HG03558 (cell line): ENCODE data around the gene PDCL3.
A peak's percentile ranks its signal among the peaks of the same experiment; 100 is the strongest.

Experiments used
- ATAC-seq: cut with Tn5 transposase; IDR thresholded peaks from one replicate; pipeline ENCODE4 v1.9.1; 2021; ENCODE audit warnings: moderate number of reproducible peaks; ENCODE audit not compliant: unreplicated experiment; ENCODE audit errors: extremely low read depth

Gene PDCL3

GRCh38 chr2:100556746-100557145 lies 6.0 kb upstream of the PDCL3 start:
- ATAC-seq = no peak

GRCh38 chr2:100560216-100560830 lies 2.5 kb upstream of the PDCL3 start:
- ATAC-seq = no peak

GRCh38 chr2:100561191-100561590 lies 1.6 kb upstream of the PDCL3 start:
- no peak for ATAC-seq

- ATAC-seq = no peak
Measured at GRCh38 chr2:100563407-100564247, 834 bp downstream of the PDCL3 start.

- no peak for ATAC-seq
Measured at GRCh38 chr2:100568989-100569388, 6.2 kb downstream of the PDCL3 start.

GRCh38 chr2:100571668-100572067 lies 8.9 kb downstream of the PDCL3 start:
- ATAC-seq = no peak

- no peak for ATAC-seq
Measured at GRCh38 chr2:100577777-100578176, 15.0 kb downstream of the PDCL3 start.

GRCh38 chr2:100580367-100581276 lies 17.8 kb downstream of the PDCL3 start:
- ATAC-seq = peak; percentile 46

GRCh38 chr2:100581277-100581612 lies 18.5 kb downstream of the PDCL3 start:
- ATAC-seq = no peak

- ATAC-seq = no peak
Measured at GRCh38 chr2:100584816-100585215, 22.0 kb downstream of the PDCL3 start.

GRCh38 chr2:100588071-100588786 lies 25.4 kb downstream of the PDCL3 start:
- ATAC-seq = peak; percentile 73

GRCh38 chr2:100589527-100589926 lies 26.7 kb downstream of the PDCL3 start:
- ATAC-seq = no peak

GRCh38 chr2:100592226-100592625 lies 29.4 kb downstream of the PDCL3 start:
- ATAC-seq = no peak

- ATAC-seq = no peak
Measured at GRCh38 chr2:100596465-100596864, 33.7 kb downstream of the PDCL3 start.

GRCh38 chr2:100599566-100599965 lies 36.8 kb downstream of the PDCL3 start:
- ATAC-seq = no peak

GRCh38 chr2:100601661-100602060 lies 38.9 kb downstream of the PDCL3 start:
- no peak for ATAC-seq

GRCh38 chr2:100603414-100603813 lies 40.6 kb downstream of the PDCL3 start:
- ATAC-seq = no peak

- no peak for ATAC-seq
Measured at GRCh38 chr2:100603948-100604633, 41.3 kb downstream of the PDCL3 start.

GRCh38 chr2:100606332-100606725 lies 43.5 kb downstream of the PDCL3 start:
- no peak for ATAC-seq
